K562 (cell line): ENCODE data around the gene FBXO48. TPM values are rescaled to one million over a fixed set of nuclear protein-coding genes. Genes with fewer than 3 reads are reported as not detected.

Source experiments
- ARNT ChIP-seq, 2 experiments: fragments of 450-650 bp; IDR thresholded peaks; 2 replicates each; pipeline ENCODE4 v1.6.1; 2016; ENCODE audit warnings: mild to moderate bottlenecking in 1 of 2
- BCL6 ChIP-seq: fragments of 250-450 bp; sonication (Bioruptor Pico); IDR thresholded peaks from 2 replicates; pipeline ENCODE4 v1.4.0; 2020
- CUX1 ChIP-seq: fragments of 200-800 bp; sonication (Bioruptor generic); IDR thresholded peaks from 2 replicates; pipeline ENCODE4 v1.6.1; 2016; ENCODE audit warnings: missing genetic modification characterization, missing compliant biosample characterization
- ETS2 ChIP-seq: IDR thresholded peaks from 2 replicates; pipeline ENCODE4 v1.6.1; 2016; ENCODE audit warnings: borderline replicate concordance, missing genetic modification characterization, mild to moderate bottlenecking, moderate library complexity, missing compliant biosample characterization; ENCODE audit not compliant: poor library complexity, severe bottlenecking
- HNRNPL ChIP-seq: fragments of 200-400 bp; formaldehyde crosslinking; IDR thresholded peaks from 2 replicates; pipeline ENCODE4 v1.6.1; 2017; ENCODE audit warnings: low read depth, mild to moderate bottlenecking, low read length
- KAT8 ChIP-seq: fragments of 450-650 bp; IDR thresholded peaks from 2 replicates; pipeline ENCODE4 v1.6.1; 2016; ENCODE audit warnings: low read depth, mild to moderate bottlenecking
- MTA3 ChIP-seq: fragments of 450-650 bp; formaldehyde crosslinking; IDR thresholded peaks from 2 replicates; pipeline ENCODE4 v1.6.1; 2017; ENCODE audit warnings: mild to moderate bottlenecking, borderline replicate concordance
- MYC ChIP-seq, 2 experiments: fragments of 250-450 bp in 1 of 2; sonication (Bioruptor Pico) in 1 of 2; IDR thresholded peaks; 2 replicates each; pipeline versions ENCODE4 v1.5.1 to v1.6.1; 2012 to 2021; ENCODE audit warnings: low read depth in 2 of 2, borderline replicate concordance in 1 of 2, improper control_type of control experiment in 1 of 2, low read length in 1 of 2, mild to moderate bottlenecking in 1 of 2, moderate library complexity in 1 of 2
- PHB2 ChIP-seq: fragments of 450-650 bp; IDR thresholded peaks from 2 replicates; pipeline ENCODE4 v1.6.1; 2017; ENCODE audit warnings: low read depth
- RBM25 ChIP-seq: fragments of 200-400 bp; formaldehyde crosslinking; IDR thresholded peaks from 2 replicates; pipeline ENCODE4 v1.6.1; 2018; ENCODE audit warnings: low read length, low read depth, moderate library complexity; ENCODE audit not compliant: severe bottlenecking
- SMC3 ChIP-seq: conservative IDR thresholded peaks from 2 replicates; pipeline ENCODE4 v1.6.1; 2011; ENCODE audit warnings: low read depth, low read length, improper control_type of control experiment; ENCODE audit not compliant: insufficient read depth
- TEAD1 ChIP-seq, 2 experiments: fragments of 450-650 bp in 1 of 2; sonication (generic) in 1 of 2; formaldehyde crosslinking; IDR thresholded peaks; 2 replicates each; pipeline versions ENCODE4 v1.4.0 to v1.8.0; 2020 to 2022; ENCODE audit warnings: mild to moderate bottlenecking in 2 of 2, missing genetic modification reagents in 1 of 2
- TOE1 ChIP-seq, 2 experiments: fragments of 450-650 bp in 1 of 2; sonication (generic) in 1 of 2; formaldehyde crosslinking in 1 of 2; IDR thresholded peaks; 2 replicates each; pipeline versions ENCODE4 v1.7.1 to v1.8.0; 2016 to 2022; ENCODE audit warnings: borderline replicate concordance in 2 of 2, mild to moderate bottlenecking in 2 of 2, antibody characterized with exemption in 1 of 2, inconsistent platforms in 1 of 2, low read depth in 1 of 2, missing genetic modification reagents in 1 of 2, moderate library complexity in 1 of 2
- ZNF76 ChIP-seq: fragments of 250-450 bp; sonication (Bioruptor Pico); IDR thresholded peaks from 2 replicates; pipeline ENCODE4 v1.4.0; 2020; ENCODE audit warnings: mild to moderate bottlenecking, moderate library complexity, borderline replicate concordance
- polyA plus RNA-seq, 8 experiments: library from polyadenylated mRNA; depleted of rRNA in 4 of 8; stranded (reverse) in 5 of 8; unstranded in 3 of 8; fragments of >200 nt; fragmentation: Nextera tagmentation in 2 of 8; fragmentation: Illumina TruSeq in 1 of 8; extraction: Ambion mirVana in 2 of 8; extraction: Trizol in 1 of 8; gene quantifications; 2 replicates each; pipeline versions ENCODE4 v1.2.1 to v1.2.3, GENCODE V29; 2011 to 2014; ENCODE audit warnings: inconsistent platforms in 1 of 8, missing spikeins in 1 of 8
- total RNA-seq, 7 experiments: library from RNA; depleted of rRNA in 6 of 7; stranded (reverse); fragments of >200 nt in 6 of 7; fragmentation: Illumina TruSeq in 2 of 7; extraction: Trizol in 2 of 7; gene quantifications; 2 replicates each; pipeline versions ENCODE4 v1.2.1 to v1.2.3, GENCODE V29; 2011 to 2021; ENCODE audit warnings: low replicate concordance in 1 of 7

Gene FBXO48
- total and polyA plus RNA-seq, 9 of the 15 experiments (the other 6 are each of a cell fraction or from before 2014, with no cell fraction given): 0.36 to 1.8 (median 0.73) TPM

- TF ChIP-seq HNRNPL (no peak), ARNT (IDR thresholded peaks at IDR 0.05) (0 out of 4 replicates have a peak, but pooled peaks of 1 of the 2 experiments have one; percentile 52), BCL6 (CRISPR knock-in tag) (no peak), ZNF76 (CRISPR knock-in tag) (no peak), TEAD1 (CRISPR knock-in tag; IDR thresholded peaks at IDR 0.05) (no peak), PHB2 (no peak), RBM25 (no peak), MTA3 (0 out of 2 replicates have a peak, but pooled peaks have one; percentile 39), MYC (IDR thresholded peaks at IDR 0.05; ENCODE audit: low read depth, low read length) (peak; percentile 58; the same call in 1 of the 2 replicates), MYC (CRISPR knock-in tag; IDR thresholded peaks at IDR 0.05; ENCODE audit: borderline replicate concordance, low read depth) (no peak), TOE1 (IDR thresholded peaks at IDR 0.05; ENCODE audit: borderline replicate concordance) (no peak), TOE1 (CRISPR knock-in tag; IDR thresholded peaks at IDR 0.05; ENCODE audit: borderline replicate concordance, low read depth) (no peak), ETS2 (tag) (no peak), SMC3 (peak; percentile 87), CUX1 (CRISPR knock-in tag) (no peak), KAT8 (no peak)
Observed at GRCh38 chr2:68441179-68441993, 25.7 kb downstream of the FBXO48 start (continued).
